ENCODE results near the gene ZBTB17.
A peak's percentile ranks its signal among the peaks of the same experiment; 100 is the strongest.

ZBTB17 gene

DNA sequence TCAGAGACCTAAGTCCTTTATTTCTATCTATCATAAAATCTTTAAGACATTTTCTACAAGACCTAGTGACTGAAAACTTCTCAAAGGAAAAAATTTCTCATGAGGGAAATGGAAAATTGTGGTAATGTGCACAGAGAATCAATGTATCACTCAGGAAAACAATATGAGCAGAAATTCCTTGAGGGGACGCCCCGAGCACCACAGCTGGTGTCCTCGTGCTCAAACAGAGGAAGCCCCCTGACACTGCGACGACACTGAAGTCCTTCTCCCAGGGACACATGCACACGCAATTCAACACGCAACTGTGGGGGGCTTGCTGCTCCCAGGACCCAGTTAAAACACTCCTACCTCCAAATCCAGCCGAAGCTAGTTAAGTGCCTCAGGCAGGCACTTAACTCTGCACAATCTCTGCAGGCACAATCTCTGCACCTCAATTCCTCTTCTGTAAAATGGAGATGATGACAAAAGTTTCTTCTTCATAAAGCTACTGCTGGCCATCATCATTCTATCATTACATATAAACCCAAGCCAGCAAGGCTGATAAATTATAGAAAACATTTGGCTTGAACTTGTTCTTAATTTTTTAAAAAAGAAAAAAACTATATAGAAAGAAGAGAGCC lies 16.0 kb downstream of the ZBTB17 start:
- no peak for DNase-seq

- DNase-seq = no peak
These were observed 16.5 kb downstream of the ZBTB17 start for GRCh38 chr1:15959424-15959823.

DNA sequence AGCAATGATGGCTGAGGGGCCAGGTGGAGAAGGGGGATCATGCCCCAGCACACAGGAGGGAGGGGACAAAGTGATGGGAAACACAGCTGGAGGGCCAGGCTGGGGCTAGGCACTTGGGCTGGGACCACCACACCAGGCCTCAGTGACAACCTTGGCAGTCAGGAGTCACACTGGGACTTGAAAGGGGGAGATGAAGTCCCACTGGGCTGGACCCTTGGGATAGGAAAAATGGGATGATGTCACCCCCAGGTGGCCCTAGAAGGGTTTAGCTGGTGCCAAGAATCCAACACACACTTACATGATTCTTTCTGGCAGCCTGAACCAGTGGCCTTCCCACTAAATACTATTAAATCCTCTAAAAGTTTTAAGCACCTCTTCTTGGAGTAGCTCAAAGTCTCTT lies 17.1 kb downstream of the ZBTB17 start:
- DNase-seq = peak; percentile 34

- no peak for DNase-seq
These were observed 17.8 kb downstream of the ZBTB17 start for GRCh38 chr1:15958111-15958510.

- DNase-seq = no peak
These were observed 18.4 kb downstream of the ZBTB17 start for GRCh38 chr1:15957221-15958095.

GRCh38 chr1:15956150-15956549 lies 19.8 kb downstream of the ZBTB17 start:
- DNase-seq = peak; percentile 58

DNA sequence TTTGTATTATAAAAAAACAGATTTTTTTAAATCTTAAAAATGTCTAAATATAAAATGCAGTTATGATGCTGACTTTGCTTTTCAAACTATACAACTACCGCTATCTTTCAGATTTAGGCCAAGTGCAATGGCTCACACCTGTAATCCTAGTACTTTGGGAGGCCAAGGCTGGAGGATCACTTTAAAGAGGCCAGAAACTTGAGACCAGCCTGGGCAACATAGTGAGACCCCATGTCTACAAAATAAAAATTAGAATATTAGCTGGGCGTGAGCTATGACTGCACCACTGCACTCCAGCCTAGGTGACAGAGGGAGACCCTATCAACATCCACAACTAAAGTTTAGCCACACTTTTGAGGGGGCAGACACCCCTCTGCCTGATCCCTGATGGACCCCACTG lies 20.3 kb downstream of the ZBTB17 start:
- no peak for DNase-seq

DNA sequence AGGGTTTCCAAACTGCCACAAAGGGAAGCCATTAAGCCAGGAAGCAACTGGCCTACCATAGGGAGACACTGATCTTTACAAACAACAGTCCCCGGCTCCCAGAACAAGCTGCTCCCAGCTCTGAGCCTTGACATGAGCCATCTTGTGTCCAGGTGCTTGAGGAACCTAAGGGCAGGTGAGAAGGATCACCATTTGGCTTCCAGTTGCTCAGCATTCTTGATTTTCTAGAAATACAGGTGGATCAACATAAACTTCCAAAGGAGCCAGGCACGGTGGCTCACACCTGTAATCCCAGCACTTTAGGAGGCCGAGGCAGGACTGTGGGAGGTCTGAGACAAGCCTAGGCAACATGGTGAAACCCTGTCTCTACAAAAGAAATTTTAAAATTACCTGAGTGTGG lies 21.6 kb downstream of the ZBTB17 start:
- DNase-seq = no peak

DNA sequence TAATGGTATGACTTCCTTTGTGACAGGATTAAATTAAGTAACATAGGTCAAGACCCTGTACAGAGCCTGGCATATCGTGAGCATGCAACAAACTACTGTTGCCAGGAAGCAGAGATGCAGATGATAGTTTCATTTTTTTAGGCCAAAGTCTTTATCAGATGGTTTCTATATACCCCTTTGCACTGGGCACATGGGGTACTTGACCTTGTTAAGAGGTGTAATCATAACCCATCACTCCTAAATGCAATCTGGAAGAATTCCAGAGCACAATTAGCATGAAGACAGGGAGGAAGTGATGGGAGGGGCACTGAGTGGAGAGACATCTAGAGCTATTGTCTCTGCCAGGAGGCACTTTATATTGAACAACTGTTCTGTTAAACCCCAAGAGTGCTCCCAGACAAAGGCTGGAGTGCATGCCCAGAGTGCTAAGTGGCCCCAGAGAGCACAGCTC lies 22.1 kb downstream of the ZBTB17 start:
- no peak for DNase-seq

GRCh38 chr1:15953294-15953771 lies 22.6 kb downstream of the ZBTB17 start:
- DNase-seq = peak; percentile 48

DNA sequence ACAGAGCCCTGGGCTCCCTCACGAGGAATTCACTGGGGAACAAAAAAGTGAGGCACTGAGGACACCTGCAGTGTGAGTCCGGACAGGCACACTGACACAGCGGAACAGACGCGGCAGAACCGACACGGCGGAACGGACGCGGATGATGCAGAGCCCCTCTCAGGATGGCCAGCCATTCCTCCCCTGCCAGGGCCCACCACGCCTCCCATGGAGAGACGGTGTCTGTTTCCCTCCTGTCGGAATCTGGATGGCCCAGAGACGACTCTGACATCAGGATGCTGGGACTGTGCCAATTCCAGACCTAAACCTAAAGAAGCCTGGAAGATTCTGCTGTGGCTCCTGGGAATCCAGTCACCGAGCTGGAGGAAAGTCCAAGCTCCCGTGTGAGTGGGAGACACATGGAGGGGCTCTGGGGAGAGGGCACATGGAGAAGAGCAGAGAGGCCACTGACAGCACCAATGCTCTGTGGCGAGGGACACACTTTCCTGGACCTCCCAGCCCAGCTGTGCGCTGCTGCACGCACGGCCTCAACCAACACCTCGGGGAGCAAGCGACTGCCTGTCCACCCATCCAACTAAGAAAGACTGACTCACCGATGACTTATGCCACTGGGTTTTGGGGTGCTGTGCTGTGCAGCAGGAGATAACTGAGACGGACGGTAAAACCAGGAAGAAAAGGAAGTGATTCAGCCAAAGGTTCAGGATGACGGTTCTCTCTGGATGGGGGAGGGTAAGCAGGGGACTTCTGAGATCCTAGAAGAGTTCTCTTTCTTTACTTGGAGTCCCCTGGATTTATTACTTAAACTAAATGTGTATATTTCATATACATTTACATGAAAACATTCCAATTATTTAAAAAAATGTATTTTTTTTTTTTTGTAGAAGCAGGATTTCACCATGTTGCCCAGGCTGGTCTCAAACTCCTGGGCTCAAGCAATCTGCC lies 23.3 kb downstream of the ZBTB17 start:
- DNase-seq = peak; percentile 96

- peak; percentile 40 for DNase-seq
These were observed 24.4 kb downstream of the ZBTB17 start for GRCh38 chr1:15951341-15952153.

DNA sequence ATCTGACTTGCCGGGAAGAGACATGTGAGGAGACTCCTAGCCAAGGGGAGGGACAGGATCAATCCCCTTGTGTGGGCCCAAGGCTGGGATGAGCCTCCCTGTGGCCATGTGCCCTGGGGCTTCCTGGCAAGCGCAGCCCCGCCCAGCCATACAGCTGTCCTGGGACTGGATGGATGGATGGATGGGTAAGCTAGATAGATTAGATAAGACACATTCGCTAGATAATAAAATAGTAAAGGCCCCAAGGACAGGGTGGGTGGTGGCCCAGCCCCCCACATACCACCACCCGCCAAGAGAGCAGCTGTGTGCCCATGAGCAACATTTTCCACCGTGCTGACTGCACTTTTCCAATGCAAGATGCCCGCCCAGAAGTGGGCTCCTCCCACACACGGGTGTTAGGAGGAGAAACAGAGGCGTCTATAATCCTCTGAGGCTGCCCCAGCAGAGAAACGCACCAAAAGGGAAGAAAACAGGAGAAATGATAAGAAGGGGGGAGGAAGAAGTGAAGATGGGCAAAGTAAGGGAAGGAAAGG lies 25.1 kb downstream of the ZBTB17 start:
- peak; percentile 66 for DNase-seq

DNA sequence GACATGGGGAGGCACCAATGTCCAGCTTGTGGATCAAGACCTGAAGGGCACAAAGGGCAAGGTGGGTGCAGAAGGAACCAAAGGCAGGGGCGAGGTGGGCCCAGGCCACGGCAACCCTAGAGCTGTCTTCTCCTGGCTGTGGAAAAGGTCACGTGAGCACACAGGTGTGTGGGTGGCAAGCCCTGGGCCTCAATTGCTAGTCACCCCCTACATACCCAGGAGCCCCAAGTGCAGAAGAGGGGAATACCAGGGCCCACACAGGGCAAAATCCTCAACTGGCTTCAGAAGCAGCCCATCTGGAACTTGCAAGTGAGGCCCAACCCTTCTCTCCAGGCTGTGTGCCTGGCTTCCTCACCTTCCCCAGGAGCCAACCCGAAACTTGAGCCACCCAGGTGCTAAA lies 25.6 kb downstream of the ZBTB17 start:
- no peak for DNase-seq

DNA sequence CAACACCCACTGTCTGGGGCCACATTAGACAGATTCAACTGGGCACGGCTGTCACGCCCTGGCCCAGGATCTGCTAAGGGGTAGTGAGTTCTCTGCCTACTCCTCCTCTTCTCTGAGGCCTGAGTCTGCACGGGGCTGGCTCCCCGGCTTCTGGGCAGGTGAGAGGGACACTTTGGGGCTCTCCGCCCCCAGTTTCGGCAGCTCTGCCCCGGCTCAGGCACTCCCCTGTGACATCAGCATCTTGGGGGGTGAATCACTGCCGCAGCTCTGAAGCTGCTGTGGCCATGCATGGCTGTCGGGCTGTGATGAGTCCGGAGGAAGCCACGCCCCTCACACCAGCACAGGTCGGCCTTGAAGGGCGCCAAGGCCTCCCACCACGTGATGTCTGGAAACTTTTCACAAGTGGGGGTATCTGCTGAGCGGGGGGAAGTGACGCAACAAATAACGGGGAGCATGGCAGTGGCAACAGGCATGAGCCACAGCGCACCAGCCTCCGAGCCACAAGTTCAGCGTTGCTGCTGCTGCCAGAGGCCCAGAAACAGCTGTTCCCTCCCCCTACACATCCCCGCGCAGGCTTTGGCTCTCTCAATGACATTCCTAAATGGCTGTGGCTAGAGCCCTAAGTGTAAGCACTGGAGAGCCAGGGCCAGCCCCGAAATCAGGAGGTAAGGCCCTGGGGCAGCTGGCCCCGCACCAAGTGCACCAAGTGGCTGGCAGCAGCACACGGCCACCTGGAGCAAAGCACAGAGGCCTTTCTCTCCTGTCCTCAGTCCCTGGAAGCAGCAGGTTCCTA lies 26.3 kb downstream of the ZBTB17 start:
- DNase-seq = peak; percentile 98

GRCh38 chr1:15948595-15949452 lies 27.1 kb downstream of the ZBTB17 start:
- DNase-seq = peak; percentile 95

DNA sequence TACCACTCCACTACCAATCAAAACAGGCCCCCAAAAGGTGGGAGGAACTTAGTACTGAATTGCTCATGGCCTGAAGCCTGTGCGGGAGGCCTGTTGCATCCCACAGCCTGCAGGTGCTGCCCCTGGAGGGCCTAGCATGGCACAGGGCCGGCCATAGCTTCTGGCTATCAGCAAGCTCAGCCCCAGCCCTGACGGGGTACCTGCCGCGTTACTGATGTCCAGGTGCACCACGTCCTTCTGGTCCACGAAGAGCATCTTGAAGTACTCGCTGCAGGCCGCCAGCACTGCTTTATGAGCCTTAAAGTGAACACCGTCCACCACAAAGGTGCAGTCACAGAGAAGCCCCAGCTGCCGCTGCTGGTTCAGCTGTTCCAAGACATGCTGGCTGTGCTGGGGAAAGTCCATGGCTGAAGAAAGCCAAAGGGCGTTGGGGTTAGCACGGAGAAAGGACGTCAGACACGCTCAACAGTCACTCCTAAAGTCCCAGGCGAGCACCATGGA lies 27.8 kb downstream of the ZBTB17 start:
- no peak for DNase-seq

- no peak for DNase-seq
These were observed 28.4 kb downstream of the ZBTB17 start for GRCh38 chr1:15947382-15948090.

All from fibroblast of skin of abdomen (primary cell).